OCI-LY1 (cell line): ENCODE results near the gene ASCL5.

Experiments used
- H2AFZ ChIP-seq: fragments of 200-600 bp; sonication (generic), shearing (Covaris generic); 2 replicates; pipeline ENCODE4 v1.6.0; 2014; ENCODE audit warnings: antibody characterized with exemption, mild to moderate bottlenecking, low read length
- H3F3A ChIP-seq: fragments of 200-600 bp; sonication (generic), shearing (Covaris generic); 2 replicates; pipeline ENCODE4 v1.6.0; 2014; ENCODE audit warnings: mild to moderate bottlenecking, antibody characterized with exemption, low read length, moderate library complexity; ENCODE audit not compliant: insufficient read depth
- H3K27ac ChIP-seq: fragments of 200-600 bp; sonication (generic); 2 replicates; pipeline ENCODE4 v1.5.1; 2014; ENCODE audit warnings: low read length, mixed run types, mild to moderate bottlenecking, low read depth; ENCODE audit not compliant: poor library complexity, severe bottlenecking
- H3K27me3 ChIP-seq: fragments of 200-600 bp; sonication (generic); 2 replicates; pipeline ENCODE4 v1.6.0; 2014; ENCODE audit warnings: antibody characterized with exemption, mild to moderate bottlenecking, low read length, moderate library complexity; ENCODE audit not compliant: insufficient read depth
- H3K36me3 ChIP-seq: fragments of 200-600 bp; sonication (generic); 2 replicates; pipeline ENCODE4 v1.6.1; 2014; ENCODE audit warnings: mild to moderate bottlenecking, antibody characterized with exemption, low read length, moderate library complexity, mixed read lengths; ENCODE audit not compliant: insufficient read depth
- H3K4me1 ChIP-seq: fragments of 200-600 bp; sonication (generic); 2 replicates; pipeline ENCODE4 v1.5.1; 2014; ENCODE audit warnings: mild to moderate bottlenecking, low read length, moderate library complexity; ENCODE audit not compliant: insufficient read depth, severe bottlenecking
- H3K4me2 ChIP-seq: fragments of 200-600 bp; sonication (generic), shearing (Covaris generic); 2 replicates; pipeline ENCODE4 v1.6.1; 2014; ENCODE audit warnings: low read length
- H3K4me3 ChIP-seq: fragments of 200-600 bp; sonication (generic); 2 replicates; pipeline ENCODE4 v1.5.1; 2014; ENCODE audit warnings: low read length, low read depth, mild to moderate bottlenecking, mixed read lengths; ENCODE audit not compliant: poor library complexity, severe bottlenecking
- H3K79me2 ChIP-seq: fragments of 200-600 bp; shearing (Covaris generic); 2 replicates; pipeline ENCODE4 v1.6.1; 2016; ENCODE audit warnings: mixed run types, low read length, mixed read lengths; ENCODE audit not compliant: insufficient read depth
- H3K9ac ChIP-seq: fragments of 200-600 bp; sonication (generic), shearing (Covaris generic); 2 replicates; pipeline ENCODE4 v1.6.1; 2014; ENCODE audit warnings: mild to moderate bottlenecking, low read length, mixed read lengths
- H3K9me2 ChIP-seq: fragments of 200-600 bp; sonication (generic), shearing (Covaris generic); 2 replicates; pipeline ENCODE4 v1.6.1; 2014; ENCODE audit warnings: low read depth, mild to moderate bottlenecking, low read length, mixed read lengths
- H3K9me3 ChIP-seq: fragments of 200-600 bp; shearing (Covaris generic); 2 replicates; pipeline ENCODE4 v1.6.1; 2014; ENCODE audit warnings: low read length, mixed read lengths
- H4K20me1 ChIP-seq: fragments of 200-600 bp; sonication (generic), shearing (Covaris generic); 2 replicates; pipeline ENCODE4 v1.6.0; 2016; ENCODE audit warnings: mild to moderate bottlenecking, low read length; ENCODE audit not compliant: insufficient read depth
- CTCF ChIP-seq: fragments of 200-600 bp; sonication (generic), shearing (Covaris generic); IDR thresholded peaks from 2 replicates; pipeline ENCODE4 v1.5.1; 2017; ENCODE audit warnings: mild to moderate bottlenecking, antibody characterized with exemption, low read length, moderate library complexity, mixed read lengths
- EZH2 ChIP-seq: fragments of 200-600 bp; sonication (generic), shearing (Covaris generic); IDR thresholded peaks from 2 replicates; pipeline ENCODE4 v1.8.0; 2017; ENCODE audit warnings: borderline replicate concordance, mixed run types, mild to moderate bottlenecking, antibody characterized with exemption, low read length, moderate library complexity, mixed read lengths

The ASCL5 gene

DNA sequence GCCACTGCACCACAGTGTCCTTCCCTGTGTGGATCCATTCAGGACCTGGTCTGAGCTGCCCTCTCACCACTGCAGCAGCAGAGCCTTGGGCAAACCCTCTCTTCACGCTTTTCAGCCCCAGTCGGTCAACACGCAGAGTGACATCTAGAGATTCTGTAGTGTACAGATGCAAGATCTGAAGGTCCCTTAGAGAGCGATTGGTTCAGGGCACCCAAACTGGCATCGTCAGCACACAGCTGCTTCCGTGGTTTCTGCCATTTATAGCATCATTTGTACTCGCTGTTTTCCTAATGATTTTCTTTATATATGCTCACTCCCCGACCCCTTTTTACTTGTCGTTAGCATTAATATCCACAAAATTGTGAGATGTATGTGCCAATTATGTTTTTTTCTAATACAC lies 1.5 kb upstream of the ASCL5 start:
- Histone ChIP-seq H3K9me2 (no peaks in the 10 kb centered on the region), H3K4me3 (no peak overlapping the region), H3K9ac (no peak overlapping the region), H3F3A (no peaks in the 10 kb centered on the region), H3K4me1 (no peaks in the 10 kb centered on the region), H4K20me1 (no peaks in the 10 kb centered on the region), H3K4me2 (no peak overlapping the region), H3K9me3 (no peaks in the 10 kb centered on the region), H2AFZ (no peak overlapping the region), H3K27ac (no peak overlapping the region), H3K27me3 (no peaks in the 10 kb centered on the region), H3K36me3 (no peaks in the 10 kb centered on the region), H3K79me2 (no peaks in the 10 kb centered on the region)
- TF ChIP-seq EZH2 (no peak), CTCF (no peak)

DNA sequence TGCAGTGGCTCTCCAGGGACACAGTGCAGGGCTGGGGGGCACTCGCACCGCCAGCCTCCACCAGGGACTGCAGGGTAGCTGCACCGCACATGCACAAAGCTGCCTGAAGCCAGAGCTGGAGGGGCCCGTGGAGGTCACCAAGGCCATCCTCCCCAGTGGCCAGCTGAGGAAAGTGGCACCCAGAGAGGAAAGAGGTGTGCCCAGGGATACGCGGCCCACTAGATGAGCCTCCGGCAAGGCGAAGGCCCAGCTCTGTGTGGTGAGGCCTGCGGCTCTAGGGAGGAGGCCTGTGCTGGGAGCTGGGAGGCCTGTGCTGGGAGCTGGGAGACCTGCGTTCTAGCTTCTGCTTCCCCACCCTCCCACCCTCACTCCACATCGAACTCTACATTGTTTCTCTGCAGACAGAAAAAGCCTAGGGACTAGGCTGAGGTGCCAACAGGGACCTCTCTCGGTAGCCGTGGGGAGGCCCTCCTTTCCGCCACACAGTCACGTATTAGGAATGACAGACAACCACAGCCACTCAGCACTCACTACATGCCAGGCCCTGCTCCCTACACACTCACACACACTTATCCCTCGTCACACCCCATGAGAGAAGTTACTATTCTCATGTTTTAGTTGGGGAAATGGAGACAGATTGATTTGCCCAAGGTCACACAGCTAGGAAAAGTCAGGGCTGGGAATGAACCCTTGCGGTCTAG lies 921 bp upstream of the ASCL5 start:
- H2AFZ ChIP-seq, result no peak overlapping the region
- H3K27ac ChIP-seq, result no peak overlapping the region
- no peaks in the 10 kb centered on the region for H3K36me3 ChIP-seq
- TF ChIP-seq CTCF (no peak), EZH2 (no peak)
- no peaks in the 10 kb centered on the region for H3K4me1 ChIP-seq
- no peaks in the 10 kb centered on the region for H3K9me3 ChIP-seq
- H4K20me1 ChIP-seq, result no peaks in the 10 kb centered on the region
- H3K79me2 ChIP-seq, result no peaks in the 10 kb centered on the region
- no peaks in the 10 kb centered on the region for H3K9me2 ChIP-seq
- no peak overlapping the region for H3K4me2 ChIP-seq
- no peaks in the 10 kb centered on the region for H3F3A ChIP-seq
- H3K27me3 ChIP-seq, result no peaks in the 10 kb centered on the region
- no peak overlapping the region for H3K4me3 ChIP-seq
- no peak overlapping the region for H3K9ac ChIP-seq

GRCh38 chr1:201126463-201126831 lies 537 bp downstream of the ASCL5 start:
- Histone ChIP-seq H3K27ac (no peak overlapping the region), H3K4me1 (no peaks in the 10 kb centered on the region), H3K36me3 (no peaks in the 10 kb centered on the region), H3K4me2 (no peak overlapping the region), H3K9me3 (no peaks in the 10 kb centered on the region), H3K27me3 (no peaks in the 10 kb centered on the region), H3F3A (no peaks in the 10 kb centered on the region), H3K4me3 (no peak overlapping the region), H3K79me2 (no peaks in the 10 kb centered on the region), H3K9ac (no peak overlapping the region), H4K20me1 (no peaks in the 10 kb centered on the region), H2AFZ (no peak overlapping the region), H3K9me2 (no peaks in the 10 kb centered on the region)
- no peak for TF ChIP-seq EZH2
- TF ChIP-seq CTCF, result no peak
